Endothelial cell (in vitro differentiated cells): ENCODE measurements around the gene CHL1. TPM values are rescaled to one million over a fixed set of nuclear protein-coding genes. Genes with fewer than 3 reads are reported as not detected.

ENCODE experiments used
- DNase-seq: peaks from one replicate; pipeline ENCODE4 v3.0.0; 2021; ENCODE audit warnings: low spot score
- H3K27ac Mint-ChIP-seq: one replicate; pipeline ENCODE4 v1.8.0; 2021; ENCODE audit warnings: mixed read lengths, inconsistent platforms; ENCODE audit not compliant: unreplicated experiment
- H3K27me3 Mint-ChIP-seq: one replicate; pipeline ENCODE4 v1.8.0; 2021; ENCODE audit warnings: mild to moderate bottlenecking, moderate library complexity, mixed read lengths, inconsistent platforms; ENCODE audit not compliant: unreplicated experiment
- H3K36me3 Mint-ChIP-seq: one replicate; pipeline ENCODE4 v1.8.0; 2021; ENCODE audit warnings: mild to moderate bottlenecking, low read depth, mixed read lengths, inconsistent platforms; ENCODE audit not compliant: unreplicated experiment
- H3K4me1 Mint-ChIP-seq: one replicate; pipeline ENCODE4 v1.8.0; 2021; ENCODE audit warnings: mild to moderate bottlenecking, mixed read lengths, inconsistent platforms; ENCODE audit not compliant: unreplicated experiment
- H3K4me3 Mint-ChIP-seq: one replicate; pipeline ENCODE4 v1.8.0; 2021; ENCODE audit warnings: mild to moderate bottlenecking, mixed read lengths, inconsistent platforms; ENCODE audit not compliant: unreplicated experiment
- H3K9me3 Mint-ChIP-seq: one replicate; pipeline ENCODE4 v1.8.0; 2021; ENCODE audit warnings: mixed read lengths, inconsistent platforms; ENCODE audit not compliant: unreplicated experiment
- CTCF ChIP-seq: fragments of 200-600 bp; sonication (generic); IDR thresholded peaks from one replicate; pipeline ENCODE4 v1.5.0; 2021; ENCODE audit warnings: antibody characterized with exemption; ENCODE audit not compliant: unreplicated experiment
- total RNA-seq: library from RNA; stranded (reverse); fragmentation: NEBNext Ultra II Directional; extraction: Animal tissue kit (Norgen Biotek cat#: 25700); gene quantifications from one replicate; pipeline ENCODE4 v1.2.1, GENCODE V29; 2021; ENCODE audit not compliant: unreplicated experiment

CHL1 gene
- total RNA-seq, 1 donor from 2014 or later, result not detected

GRCh38 chr3:194421-194820 is 2.1 kb upstream of the CHL1 start:
- Mint-ChIP-seq H3K27ac (no peak overlapping the region), H3K9me3 (peaks cover 18% of the 10 kb centered on the region), H3K27me3 (peaks cover 8% of the 10 kb centered on the region)

GRCh38 chr3:195666-196065 is 897 bp upstream of the CHL1 start:
- Mint-ChIP-seq H3K27me3 (peaks cover 8% of the 10 kb centered on the region), H3K36me3 (peaks cover 6% of the 10 kb centered on the region), H3K4me3 (no peak overlapping the region), H3K4me1 (no peaks in the 10 kb centered on the region), H3K9me3 (peaks cover 18% of the 10 kb centered on the region), H3K27ac (no peak overlapping the region)
- no peak for DNase-seq
- TF ChIP-seq CTCF, result no peak

More at GRCh38 chr3:194421-194820, 2.1 kb upstream of the CHL1 start:
- DNase-seq, result no peak
- peaks cover 6% of the 10 kb centered on the region for H3K36me3 Mint-ChIP-seq
- H3K4me3 Mint-ChIP-seq, result no peak overlapping the region
- no peaks in the 10 kb centered on the region for H3K4me1 Mint-ChIP-seq
- TF ChIP-seq CTCF, result no peak

- DNase-seq, result peak; percentile 4
Observed at GRCh38 chr3:197149-197827, 725 bp downstream of the CHL1 start.

GRCh38 chr3:197828-198491 is 1.4 kb downstream of the CHL1 start:
- no peak overlapping the region for H3K27ac Mint-ChIP-seq
- no peak for DNase-seq
- H3K27me3 Mint-ChIP-seq, result peaks cover 8% of the 10 kb centered on the region
- H3K9me3 Mint-ChIP-seq, result peaks cover 18% of the 10 kb centered on the region
- no peaks in the 10 kb centered on the region for H3K4me1 Mint-ChIP-seq
- TF ChIP-seq CTCF, result no peak
- H3K36me3 Mint-ChIP-seq, result peaks cover 6% of the 10 kb centered on the region
- H3K4me3 Mint-ChIP-seq, result no peak overlapping the region

More at GRCh38 chr3:197149-197827, 725 bp downstream of the CHL1 start:
- Mint-ChIP-seq H3K36me3 (peaks cover 6% of the 10 kb centered on the region), H3K27me3 (peaks cover 8% of the 10 kb centered on the region), H3K4me1 (no peaks in the 10 kb centered on the region), H3K27ac (no peak overlapping the region), H3K9me3 (peaks cover 18% of the 10 kb centered on the region), H3K4me3 (no peak overlapping the region)
- TF ChIP-seq CTCF, result no peak

GRCh38 chr3:199835-200234 is 3.3 kb downstream of the CHL1 start:
- Mint-ChIP-seq H3K27ac (no peak overlapping the region), H3K4me1 (no peaks in the 10 kb centered on the region), H3K27me3 (peaks cover 6% of the 10 kb centered on the region), H3K4me3 (no peak overlapping the region), H3K9me3 (peaks cover 27% of the 10 kb centered on the region), H3K36me3 (peaks cover 6% of the 10 kb centered on the region)
- no peak for TF ChIP-seq CTCF
- no peak for DNase-seq
